HG02642 (cell line): ENCODE results near the gene ZCCHC12.
"Not testable (repeated sequence)": the region's sequence is repeated elsewhere in the genome, so short reads cannot be mapped to it uniquely, and the experiment has no call there.

Source experiments
- ATAC-seq: cut with Tn5 transposase; IDR thresholded peaks from one replicate; pipeline ENCODE4 v1.9.1; 2021; ENCODE audit warnings: mild to moderate bottlenecking; ENCODE audit not compliant: unreplicated experiment, poor library complexity

Gene ZCCHC12

DNA sequence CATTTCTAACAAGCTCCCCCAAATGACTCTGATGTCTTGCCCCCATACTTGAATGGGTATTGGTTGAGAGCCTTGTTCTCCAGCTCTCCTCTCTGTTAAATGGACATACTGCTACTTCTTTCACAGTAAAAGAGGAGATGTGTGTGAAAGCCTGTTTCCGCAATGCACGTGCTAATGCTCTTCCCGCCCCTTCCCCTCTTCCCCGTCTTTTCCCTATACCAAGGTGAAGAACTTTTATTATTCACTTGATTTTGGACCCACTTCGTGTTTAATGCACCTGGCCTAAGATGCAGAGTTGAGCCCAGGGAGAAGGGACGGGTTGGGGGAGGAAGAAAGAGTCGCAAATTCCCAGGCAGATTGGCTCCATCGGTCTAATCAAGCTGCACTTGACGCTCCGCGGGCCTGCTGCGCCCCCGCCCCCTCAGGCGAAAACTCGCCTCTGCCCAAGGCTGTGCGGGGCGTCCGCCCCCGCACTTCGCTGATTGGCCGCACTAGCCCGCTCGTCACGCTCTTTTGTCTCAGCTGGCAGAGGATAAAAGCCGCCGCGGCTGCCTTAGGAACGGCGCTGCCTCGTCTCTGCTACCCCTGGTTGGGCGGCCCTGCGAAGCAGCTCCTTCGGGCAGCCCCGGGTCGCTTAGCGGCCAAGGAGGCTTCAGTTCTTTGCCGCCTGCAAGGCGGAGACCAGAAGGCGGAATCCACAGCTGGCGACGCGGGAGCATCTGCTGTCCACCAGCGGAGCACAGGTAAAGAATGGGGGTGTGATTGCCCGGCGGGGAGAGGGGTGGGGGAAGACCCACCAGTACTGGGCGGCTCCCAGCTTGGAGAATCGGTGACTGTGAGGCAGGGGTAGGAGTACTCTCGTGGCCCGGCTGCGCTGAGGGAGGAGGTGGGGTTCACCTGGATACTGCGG, at the start of gene ZCCHC12:
TSS of gene ZCCHC12 (plus strand) at position 562 of the 910 bp plus-strand sequence. CDS start 1,421 bp downstream, outside the sequence.
- ATAC-seq, result peak; percentile 67

DNA sequence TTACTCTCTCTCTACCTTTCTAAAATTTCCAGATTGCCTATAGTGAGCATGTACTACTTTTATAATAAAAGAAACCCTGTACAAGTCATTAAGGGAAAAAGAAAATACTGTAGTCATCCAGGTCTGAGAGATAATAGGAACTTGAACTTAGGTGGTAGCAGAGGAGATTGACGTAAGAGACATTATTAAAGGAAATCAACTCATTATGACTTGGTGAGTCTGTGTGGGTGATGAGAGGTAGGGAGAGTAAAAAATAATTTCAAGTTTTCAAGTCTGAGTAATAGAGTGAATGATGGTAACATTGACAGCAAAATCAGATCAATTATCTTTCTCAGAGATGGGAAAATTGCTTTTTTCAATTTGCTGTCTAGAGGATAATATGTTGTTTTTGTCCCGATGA, 44.0 kb upstream of the ZCCHC12 start:
- no peak for ATAC-seq

DNA sequence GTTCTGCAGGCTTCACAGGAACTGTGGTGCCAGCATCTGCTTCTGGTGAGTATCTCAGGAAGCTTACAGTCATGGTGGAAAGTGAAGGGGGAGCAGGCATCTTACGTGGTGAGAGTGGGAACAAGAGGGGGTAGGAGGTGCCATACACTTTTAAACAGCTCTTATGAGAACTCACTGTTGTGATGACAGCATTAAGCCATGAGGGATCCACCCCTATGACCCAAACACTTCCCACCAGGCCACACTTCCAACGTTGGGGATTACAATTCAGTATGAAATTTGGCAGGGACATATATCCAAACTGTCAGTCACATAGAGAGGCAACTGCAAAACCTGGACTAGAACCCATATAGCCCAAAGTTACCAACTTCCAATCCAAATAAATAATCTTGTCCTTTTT, 43.1 kb upstream of the ZCCHC12 start:
- no peak for ATAC-seq

DNA sequence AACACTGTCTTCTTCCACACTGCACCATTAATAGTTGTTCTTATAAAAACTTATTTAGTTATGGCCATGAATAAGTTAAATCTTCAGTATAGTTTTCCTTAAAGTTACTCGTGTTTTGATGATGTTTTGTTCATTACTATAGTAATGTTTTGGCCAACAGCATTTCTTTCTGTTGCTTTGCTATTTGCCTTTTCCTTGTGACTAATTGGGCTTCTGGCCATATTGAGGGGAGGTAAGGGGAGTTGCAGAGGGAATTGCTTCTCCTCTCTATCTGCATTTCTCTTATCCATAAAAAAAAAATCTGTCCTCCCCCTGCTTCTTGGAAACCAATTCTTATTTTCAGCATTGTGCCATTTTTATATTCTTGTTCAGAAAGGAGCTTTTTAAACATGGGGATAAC, 42.7 kb upstream of the ZCCHC12 start:
- ATAC-seq, result no peak

DNA sequence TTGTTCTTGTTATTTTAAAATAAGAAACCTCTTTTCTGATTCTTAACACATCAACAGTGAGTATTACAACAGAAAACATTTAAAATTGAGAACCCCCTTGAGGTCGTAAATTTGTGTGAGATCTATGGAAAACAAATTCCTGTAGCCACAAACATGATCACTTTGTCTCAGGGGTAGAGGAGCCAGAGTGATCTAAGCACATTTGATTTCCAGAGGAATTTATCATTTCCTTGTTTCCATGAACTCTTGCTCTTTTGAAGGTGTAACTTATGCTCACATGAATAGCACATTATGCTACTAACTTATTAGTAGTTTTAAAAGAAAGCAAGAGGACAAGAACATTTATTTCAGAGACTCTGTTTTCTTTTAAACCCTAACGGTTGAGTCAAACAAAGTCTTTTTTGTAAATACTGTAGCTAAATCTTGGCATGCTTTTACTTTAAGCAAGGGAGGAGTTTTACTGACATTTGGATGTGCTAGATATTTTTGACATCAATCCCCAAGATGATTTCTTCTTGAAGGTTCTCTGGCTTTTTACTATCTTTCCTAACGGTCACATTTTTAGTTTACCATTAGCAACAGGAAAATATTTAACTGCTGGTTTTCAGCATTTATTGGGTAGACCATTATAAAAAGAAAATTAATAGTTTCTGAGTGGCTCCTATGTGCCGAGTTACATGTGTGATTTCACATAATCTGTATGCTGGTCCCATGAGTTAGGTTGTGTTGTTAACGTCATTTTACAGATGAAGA, 27.9 kb upstream of the ZCCHC12 start:
- ATAC-seq, result no peak

DNA sequence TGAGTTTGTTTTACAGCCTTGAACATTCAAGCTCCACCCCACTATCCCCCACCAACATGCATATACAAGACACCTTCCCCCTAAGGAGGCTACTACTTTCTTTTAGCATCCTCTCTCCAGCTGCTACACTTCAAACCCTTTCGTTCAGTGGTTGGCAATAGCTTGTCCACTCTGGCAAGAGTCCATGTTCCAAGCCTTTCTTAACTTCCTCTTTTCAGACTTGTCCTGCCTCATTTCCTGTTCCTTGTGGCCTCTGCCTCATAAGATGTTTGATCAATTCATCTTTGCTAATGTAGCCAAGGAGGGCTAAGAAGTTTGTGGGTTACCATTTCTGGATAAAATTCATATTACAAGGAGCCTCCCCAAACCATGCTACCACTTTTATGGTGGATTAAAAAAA, 20.8 kb upstream of the ZCCHC12 start:
- ATAC-seq, result no peak

DNA sequence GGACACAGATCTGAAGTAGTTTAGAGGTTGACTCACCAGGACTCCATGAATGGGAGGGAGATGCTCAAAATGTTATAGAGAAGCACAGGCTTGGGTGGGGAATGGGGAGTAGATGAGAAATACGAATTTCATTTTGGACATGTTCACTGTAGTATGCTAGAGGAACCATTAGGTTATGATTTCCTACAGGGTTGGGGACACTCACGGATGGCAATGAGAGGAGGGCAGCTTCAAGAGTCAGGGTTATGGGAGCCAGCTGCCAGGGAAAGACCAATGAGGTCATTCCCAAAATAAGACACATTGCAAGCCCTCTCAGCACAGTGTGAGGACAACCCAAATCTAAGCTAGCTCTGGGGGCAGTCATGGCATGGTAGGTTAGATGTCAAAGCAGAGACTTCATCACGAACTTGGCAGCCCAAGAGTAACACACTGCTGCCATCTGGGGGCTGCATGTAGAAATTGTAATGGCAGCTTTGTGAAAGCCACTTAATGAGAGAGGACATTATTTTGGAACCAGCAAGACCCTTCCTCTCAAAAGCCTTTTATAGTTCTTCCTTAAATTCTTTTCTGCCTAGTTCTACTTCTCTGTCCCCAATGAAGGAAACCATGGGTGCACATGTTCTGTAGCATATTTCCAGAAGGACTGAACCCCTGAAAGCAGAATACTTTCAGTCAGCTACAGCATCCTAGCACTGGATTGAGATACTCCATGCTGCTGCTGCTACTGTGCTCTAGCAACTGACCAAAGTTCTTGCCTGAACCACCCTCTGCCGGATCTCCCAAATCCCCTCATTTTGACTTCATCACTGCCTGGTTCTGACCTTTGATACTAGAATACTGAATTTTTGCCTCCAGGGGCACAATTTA, 16.2 kb upstream of the ZCCHC12 start:
- no peak for ATAC-seq

DNA sequence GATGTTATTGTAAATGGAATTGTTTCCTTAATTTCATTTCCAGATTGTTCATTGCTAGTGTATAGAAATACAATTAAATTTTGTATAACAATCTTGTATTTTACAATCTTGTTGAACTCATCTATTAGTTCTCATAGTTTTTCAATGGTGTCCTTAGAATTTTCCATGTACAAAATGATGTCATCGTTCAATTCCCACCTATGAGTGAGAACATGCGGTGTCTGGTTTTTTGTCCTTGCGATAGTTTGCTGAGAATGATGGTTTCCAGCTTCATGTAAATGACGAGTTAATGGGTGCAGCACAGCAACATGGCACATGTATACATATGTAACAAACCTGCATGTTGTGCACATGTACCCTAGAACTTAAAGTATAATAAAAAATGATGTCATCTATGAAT, 6.4 kb upstream of the ZCCHC12 start:
- ATAC-seq, result not testable (repeated sequence)

DNA sequence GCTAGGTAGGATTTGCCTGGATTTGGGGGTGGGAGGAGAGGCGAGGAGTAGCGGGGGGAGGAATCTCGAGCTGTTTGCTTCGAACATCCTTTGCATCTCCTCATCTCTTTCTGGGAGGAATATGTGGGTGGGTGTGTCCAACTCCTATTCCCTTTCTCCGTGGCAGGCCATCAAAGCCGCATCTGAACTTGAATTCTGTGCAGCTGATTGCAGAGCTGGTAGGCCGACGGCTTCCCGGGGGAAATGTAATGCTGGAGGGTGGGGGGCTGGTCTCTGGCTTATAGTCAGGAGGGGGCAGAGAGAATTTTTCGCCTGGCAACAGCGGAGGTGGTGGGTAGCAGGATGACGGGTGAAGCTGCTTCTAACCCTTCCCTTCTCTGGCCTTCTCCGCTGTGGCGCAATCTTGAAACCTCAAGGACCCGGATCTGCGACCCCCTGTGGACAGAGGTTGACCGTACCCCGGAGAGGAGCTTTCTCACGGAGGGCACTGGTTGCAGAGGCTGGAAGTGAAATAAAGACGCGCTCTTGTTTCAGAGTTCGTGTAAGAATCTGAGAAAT, 628 bp downstream of the ZCCHC12 start:
- no peak for ATAC-seq

DNA sequence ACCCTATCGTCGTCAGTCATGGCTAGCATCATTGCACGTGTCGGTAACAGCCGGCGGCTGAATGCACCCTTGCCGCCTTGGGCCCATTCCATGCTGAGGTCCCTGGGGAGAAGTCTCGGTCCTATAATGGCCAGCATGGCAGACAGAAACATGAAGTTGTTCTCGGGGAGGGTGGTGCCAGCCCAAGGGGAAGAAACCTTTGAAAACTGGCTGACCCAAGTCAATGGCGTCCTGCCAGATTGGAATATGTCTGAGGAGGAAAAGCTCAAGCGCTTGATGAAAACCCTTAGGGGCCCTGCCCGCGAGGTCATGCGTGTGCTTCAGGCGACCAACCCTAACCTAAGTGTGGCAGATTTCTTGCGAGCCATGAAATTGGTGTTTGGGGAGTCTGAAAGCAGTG, 1.6 kb downstream of the ZCCHC12 start:
- ATAC-seq, result no peak

DNA sequence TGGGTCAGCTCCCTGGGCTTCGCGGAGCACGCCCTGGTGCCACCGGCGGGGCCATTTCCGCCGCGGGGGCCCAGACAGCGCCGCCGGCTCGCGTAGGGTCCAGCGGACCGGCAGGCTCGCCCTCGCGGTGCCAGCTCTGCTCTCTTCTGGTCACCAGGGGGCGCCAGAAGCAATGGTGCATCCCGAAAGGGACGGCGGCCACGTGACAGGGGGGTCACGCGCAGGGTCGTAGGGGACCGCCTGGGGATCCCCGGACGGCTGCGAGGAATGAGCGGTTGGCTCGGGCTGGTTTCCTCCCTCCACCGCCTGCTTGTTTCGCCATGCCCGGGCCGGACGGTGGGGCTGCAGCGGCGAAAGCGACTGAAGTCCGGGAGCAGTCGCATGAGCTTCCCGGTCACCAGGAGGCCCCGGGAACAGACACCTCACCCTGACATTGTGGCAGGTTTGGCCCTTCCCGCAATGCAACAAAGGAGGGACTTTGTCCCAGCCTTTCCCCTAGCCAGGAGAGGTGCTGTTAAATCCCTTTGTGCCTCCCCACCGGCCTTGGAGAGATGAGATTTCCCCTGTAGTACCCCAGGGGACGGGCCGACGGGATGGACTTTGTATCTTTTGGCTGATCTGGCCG, 15.8 kb downstream of the ZCCHC12 start:
- peak; percentile 69 for ATAC-seq

DNA sequence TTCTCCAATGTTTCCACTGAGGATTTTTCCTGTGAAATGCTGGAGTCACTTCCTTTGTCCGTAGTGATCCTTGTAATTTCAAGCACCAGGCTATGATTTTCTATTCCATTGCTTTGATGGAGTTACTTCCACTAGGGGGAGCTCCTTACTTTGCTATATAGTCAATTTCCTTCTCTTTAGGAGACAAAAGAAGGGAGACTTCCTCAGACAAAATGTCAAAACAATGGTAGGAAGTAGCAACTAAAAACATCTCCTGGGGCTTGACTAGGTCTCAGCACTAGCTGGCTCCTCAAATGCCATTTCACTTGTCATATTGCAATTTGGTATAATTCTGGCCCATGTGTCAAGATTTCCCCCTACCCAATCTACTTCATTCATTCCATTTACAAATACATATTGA, 24.1 kb downstream of the ZCCHC12 start:
- no peak for ATAC-seq

DNA sequence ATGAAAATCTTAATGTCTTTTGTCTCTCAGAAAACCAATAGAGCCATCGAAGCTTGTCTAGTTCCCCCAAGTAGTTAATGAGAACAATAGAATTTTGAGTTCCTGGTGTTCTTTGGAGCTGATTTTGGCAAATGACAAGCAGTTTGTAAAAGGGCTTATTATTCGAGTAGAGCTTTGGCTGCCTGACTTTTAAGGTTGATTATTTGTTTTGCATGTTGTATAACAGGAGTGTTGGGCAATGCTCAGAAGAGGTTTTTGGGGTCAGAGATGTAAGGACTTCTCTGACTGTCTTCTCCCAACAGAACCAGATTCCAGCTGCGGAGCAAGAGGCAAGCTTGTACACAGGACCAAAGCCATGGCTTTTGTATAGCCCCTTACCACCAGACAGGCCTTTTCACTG, 30.0 kb downstream of the ZCCHC12 start:
- no peak for ATAC-seq

DNA sequence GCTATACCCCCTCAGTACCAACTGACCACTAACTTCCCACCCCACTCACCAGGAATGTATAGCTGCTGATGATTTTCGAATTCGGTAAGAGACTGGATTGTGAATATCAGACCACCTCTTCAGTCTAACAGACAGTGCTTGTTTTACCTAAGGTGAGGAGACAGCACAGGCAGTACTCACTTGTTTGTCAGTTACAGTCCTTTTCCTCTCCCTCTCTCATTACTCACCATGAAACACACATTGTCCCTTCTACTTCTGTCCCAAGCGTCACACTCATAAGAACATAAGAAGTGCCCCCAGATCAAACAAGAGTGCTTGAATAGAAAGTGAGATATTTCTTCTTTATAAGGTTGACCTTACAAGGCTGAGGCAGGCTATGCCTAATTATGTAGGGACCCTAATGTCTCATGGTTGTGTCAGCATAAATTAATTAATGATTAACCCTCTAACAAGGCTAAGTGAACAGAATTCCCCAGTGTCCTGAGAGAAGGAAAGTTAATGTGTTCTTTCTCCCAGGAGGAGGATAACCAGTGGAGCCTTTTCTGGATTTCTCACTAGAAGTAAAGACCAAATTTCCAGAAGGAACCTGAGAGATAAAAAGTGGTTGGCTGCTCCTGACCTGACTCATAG, 32.2 kb downstream of the ZCCHC12 start:
- ATAC-seq, result no peak

DNA sequence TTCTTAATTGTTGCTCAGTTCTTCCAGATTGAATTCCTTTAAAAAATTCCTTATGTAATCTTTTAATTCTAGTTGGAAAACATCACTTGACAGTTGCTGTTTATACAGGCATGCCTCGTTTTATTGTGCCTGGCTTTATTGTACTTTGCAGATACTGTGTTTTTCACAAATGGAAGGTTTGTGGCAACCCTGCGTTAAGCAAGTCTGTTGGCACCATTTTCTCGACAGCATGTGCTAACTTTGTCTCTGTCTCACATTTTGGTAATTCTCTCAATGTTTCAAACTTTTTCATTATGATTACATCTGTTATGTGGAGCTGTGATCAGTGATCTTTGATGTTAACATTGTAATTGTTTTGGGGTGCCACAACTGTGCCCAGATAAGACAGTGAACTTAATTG, 33.4 kb downstream of the ZCCHC12 start:
- no peak for ATAC-seq

DNA sequence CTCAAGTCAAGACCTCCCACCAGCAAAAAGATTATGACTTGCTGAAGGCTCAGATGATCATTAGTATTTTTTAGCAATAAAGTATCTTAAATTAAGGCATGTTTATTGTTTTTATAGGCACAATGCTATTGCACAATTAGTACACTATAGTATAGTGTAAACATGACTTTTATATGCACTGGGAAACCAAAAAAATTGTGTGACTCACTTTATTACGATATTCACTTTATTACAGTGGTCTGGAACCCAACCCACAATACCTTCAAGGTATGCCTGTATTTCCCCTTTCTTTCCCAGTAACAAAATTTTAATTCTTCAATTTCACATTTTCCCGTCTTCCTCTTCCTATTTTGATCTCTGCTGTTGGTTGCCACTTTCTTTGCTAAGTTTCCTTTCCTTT, 37.7 kb downstream of the ZCCHC12 start:
- ATAC-seq, result no peak

DNA sequence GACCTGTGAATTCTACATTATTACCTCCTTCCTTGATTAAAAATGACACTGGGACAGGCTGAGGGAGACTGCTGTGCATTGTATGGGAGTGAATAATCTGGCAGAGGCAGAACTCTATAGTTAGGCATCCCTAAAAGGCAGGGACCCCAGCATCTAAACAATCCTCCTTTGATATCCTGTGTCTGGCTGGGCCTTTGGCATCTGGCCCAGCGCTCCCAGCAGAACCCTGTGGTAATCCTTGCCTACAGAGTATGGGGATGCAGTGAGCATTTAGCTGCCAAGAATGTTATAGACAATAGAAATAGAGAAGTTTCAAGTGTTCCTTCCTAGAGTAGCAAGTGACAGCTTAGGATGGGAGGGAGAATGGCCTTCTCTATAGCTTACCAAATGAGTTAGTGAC, 38.5 kb downstream of the ZCCHC12 start:
- no peak for ATAC-seq

DNA sequence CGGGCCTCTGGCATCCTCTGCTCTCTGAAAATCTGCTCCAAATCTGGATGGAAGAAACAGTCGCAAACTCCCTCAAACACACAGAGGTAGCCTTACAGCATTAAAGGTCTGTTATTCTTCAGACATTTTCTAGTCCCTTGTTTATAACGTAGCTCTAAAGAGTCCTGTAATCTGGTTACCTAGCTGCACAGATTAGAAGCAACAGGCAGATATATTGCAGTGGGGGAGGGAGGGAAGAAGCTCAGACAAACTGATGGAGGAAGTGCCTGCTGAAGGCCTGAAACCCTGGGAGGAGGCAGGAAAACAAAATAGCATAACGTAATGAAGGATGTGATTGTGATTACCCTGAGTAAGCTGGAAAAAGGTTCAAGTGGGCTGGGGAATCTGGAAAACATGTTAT, 39.4 kb downstream of the ZCCHC12 start:
- no peak for ATAC-seq

DNA sequence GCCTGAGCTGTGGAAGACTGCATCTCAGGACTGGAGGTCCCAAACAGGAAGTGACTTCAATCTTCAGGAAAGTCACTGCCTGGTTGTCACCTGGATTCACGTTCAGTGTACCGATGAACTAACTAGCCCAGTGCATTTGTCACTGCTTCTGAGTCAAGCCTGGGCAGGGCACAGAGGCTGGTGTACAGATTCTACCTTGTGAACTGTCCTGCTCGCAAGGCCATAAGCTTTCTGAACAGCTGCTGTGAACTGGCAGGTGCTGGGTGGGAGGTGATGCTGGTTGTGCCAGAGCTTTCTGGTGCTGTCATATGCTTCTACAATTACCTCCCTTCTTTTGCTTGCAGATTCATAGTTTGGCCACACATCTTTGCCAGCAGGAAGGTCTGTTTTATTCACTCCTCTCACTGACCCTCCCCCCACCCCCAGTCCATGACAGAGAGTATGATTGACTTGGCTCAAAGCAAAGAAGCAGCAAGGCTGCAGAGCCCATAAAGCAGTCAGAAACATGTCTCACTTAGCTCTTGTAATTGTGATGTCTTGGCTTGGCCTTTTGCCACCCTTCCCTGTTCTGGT, 40.5 kb downstream of the ZCCHC12 start:
- no peak for ATAC-seq
